Upper lobe of left lung (tissue), 6 donors: ENCODE measurements around the gene MAN1C1. TPM values are rescaled to one million over a fixed set of nuclear protein-coding genes. Genes with fewer than 3 reads are reported as not detected.

Experiments
- ATAC-seq, 2 donors: fragments of 200-7000 bp; cut with Tn5 transposase; one replicate each; pipeline ENCODE4 v1.9.1; 2022; ENCODE audit warnings: mild to moderate bottlenecking in 2 of 2, moderate library complexity in 2 of 2; ENCODE audit not compliant: low FRiP score in 2 of 2
- DNase-seq, 2 donors: peaks; one replicate each; pipeline ENCODE4 v3.0.0-alpha.2; 2019 to 2020
- H3K27ac ChIP-seq, 4 donors: fragments of 200-600 bp; sonication (generic); one replicate each; pipeline ENCODE4 v1.5.1; 2016 to 2019
- H3K27me3 ChIP-seq, 4 donors: fragments of 200-600 bp; sonication (generic); one replicate each; pipeline ENCODE4 v1.5.1; 2017 to 2019
- H3K36me3 ChIP-seq, 4 donors: fragments of 200-600 bp; sonication (generic); one replicate each; pipeline ENCODE4 v1.5.1; 2016 to 2019
- H3K4me1 ChIP-seq, 4 donors: fragments of 200-600 bp; sonication (generic); one replicate each; pipeline ENCODE4 v1.5.1; 2018 to 2019
- H3K4me3 ChIP-seq, 4 donors: fragments of 200-600 bp; sonication (generic); one replicate each; pipeline ENCODE4 v1.5.1; 2017 to 2019; ENCODE audit warnings: mild to moderate bottlenecking in 2 of 4, moderate library complexity in 1 of 4
- H3K9me3 ChIP-seq, 4 donors: fragments of 200-600 bp; sonication (generic); one replicate each; pipeline ENCODE4 v1.5.1; 2018 to 2019
- CTCF ChIP-seq, 6 experiments: fragments of 450-650 bp in 4 of 6; fragments of 200-600 bp in 2 of 6; sonication (generic) in 2 of 6; IDR thresholded peaks; one replicate each; pipeline ENCODE4 v1.5.1; 2016 to 2019; ENCODE audit warnings: antibody characterized with exemption in 6 of 6
- EP300 ChIP-seq, 4 donors: sonication (generic); formaldehyde crosslinking; IDR thresholded peaks; one replicate each; pipeline ENCODE4 v1.5.1; 2017; ENCODE audit warnings: antibody characterized with exemption in 4 of 4, control low read depth in 2 of 4
- POLR2A ChIP-seq, 4 donors: fragments of 450-650 bp; IDR thresholded peaks; one replicate each; pipeline ENCODE4 v1.5.1; 2016 to 2017; ENCODE audit warnings: antibody characterized with exemption in 4 of 4, mild to moderate bottlenecking in 2 of 4
- POLR2AphosphoS5 ChIP-seq, 2 donors: sonication (generic); formaldehyde crosslinking; IDR thresholded peaks; one replicate each; pipeline ENCODE4 v1.5.1; 2017; ENCODE audit warnings: antibody characterized with exemption in 2 of 2
- WGBS, 2 donors: methylation state at CpG; one replicate each; pipeline ENCODE4 v1.1.5; 2017 to 2018; 5-methylcytosine and 5-hydroxymethylcytosine counted together
- total RNA-seq, 6 donors: library from RNA; depleted of rRNA in 4 of 6; stranded (reverse); fragments of >200 nt in 4 of 6; gene quantifications; one replicate each; pipeline versions ENCODE4 v1.1.0 to v1.2.1, GENCODE V29; 2016 to 2021
- donor health status: DM: no; HTN: no; CAD: no; lungs with moderate emphysema.
- donor health status: DM: no; HTN: yes; CAD: no; lungs with severe emphysema.

MAN1C1 gene
- total RNA-seq, 6 donors from 2014 or later: 5.3 to 32.5 (median 16.2) TPM

GRCh38 chr1:25795211-25795610 lies 178.6 kb downstream of the MAN1C1 start:
- no peak for TF ChIP-seq POLR2A (IDR thresholded peaks at IDR 0.05)
- TF ChIP-seq POLR2AphosphoS5 (IDR thresholded peaks at IDR 0.05): no peak
- no peak for TF ChIP-seq CTCF (IDR thresholded peaks at IDR 0.05)
- TF ChIP-seq EP300 (IDR thresholded peaks at IDR 0.05): no peak
- WGBS, 2 donors: 90 to 92% methylated on average over 2 of the region's 2 CpGs
- ATAC-seq: no peak
- Histone ChIP-seq H3K4me1 (peaks cover 13 to 41% (median 27%) of the 10 kb centered on the region in 4 donors), H3K27me3 (no peaks in the 10 kb centered on the region), H3K9me3 (no peaks in the 10 kb centered on the region), H3K4me3 (no peak overlapping the region), H3K36me3 (no peaks in the 10 kb centered on the region), H3K27ac (no peak overlapping the region)
- no peak for DNase-seq

GRCh38 chr1:25795946-25796810 lies 179.6 kb downstream of the MAN1C1 start:
- Histone ChIP-seq H3K27me3 (no peaks in the 10 kb centered on the region), H3K4me3 (peak overlapping the region in 2 of 4 donors; percentile 1 to 5), H3K27ac (peak overlapping the region; percentile 14 to 73 (median 41)), H3K36me3 (no peaks in the 10 kb centered on the region), H3K4me1 (peaks cover 20 to 48% (median 33%) of the 10 kb centered on the region in 4 donors), H3K9me3 (no peaks in the 10 kb centered on the region)
- no peak for TF ChIP-seq POLR2AphosphoS5 (IDR thresholded peaks at IDR 0.05)
- TF ChIP-seq POLR2A (IDR thresholded peaks at IDR 0.05): peak in 1 of 4 donors; percentile 22
- DNase-seq (peak in 1 of 2 donors; percentile 86), ATAC-seq (peak in 1 of 2 donors; percentile 66)
- 62 to 63% methylated on average over 22 of the region's 22 CpGs for WGBS, 2 donors

- H3K4me1 ChIP-seq: peaks cover 21 to 56% (median 39%) of the 10 kb centered on the region in 4 donors
- H3K36me3 ChIP-seq: no peaks in the 10 kb centered on the region
- TF ChIP-seq CTCF (IDR thresholded peaks at IDR 0.05) (peak; percentile 70 to 88 (median 78)), POLR2AphosphoS5 (IDR thresholded peaks at IDR 0.05) (no peak), EP300 (IDR thresholded peaks at IDR 0.05) (no peak)
- 2 to 6% methylated on average over 16 to 19 of the region's 19 CpGs for WGBS, 2 donors
- peak; percentile 33 to 80 for DNase-seq
- peak; percentile 50 to 80 for ATAC-seq
- no peaks in the 10 kb centered on the region for H3K27me3 ChIP-seq
- H3K4me3 ChIP-seq: peak overlapping the region in 2 of 4 donors; percentile 1 to 5
- no peaks in the 10 kb centered on the region for H3K9me3 ChIP-seq
- peak overlapping the region; percentile 14 to 73 (median 41) for H3K27ac ChIP-seq
These were observed 180.3 kb downstream of the MAN1C1 start for GRCh38 chr1:25796811-25797458.

- no peaks in the 10 kb centered on the region for H3K27me3 ChIP-seq
- no peak for TF ChIP-seq POLR2AphosphoS5 (IDR thresholded peaks at IDR 0.05)
- peak; percentile 33 to 53 (median 50) for TF ChIP-seq CTCF (IDR thresholded peaks at IDR 0.05)
- ATAC-seq (peak in 1 of 2 donors; percentile 9), DNase-seq (peak in 1 of 2 donors; percentile 52)
- no peak overlapping the region for H3K4me3 ChIP-seq
- no peaks in the 10 kb centered on the region for H3K9me3 ChIP-seq
- H3K4me1 ChIP-seq: peaks cover 29 to 66% (median 49%) of the 10 kb centered on the region in 4 donors
- WGBS, 2 donors: 80 to 91% methylated on average over 5 to 8 of the region's 8 CpGs
- H3K36me3 ChIP-seq: no peaks in the 10 kb centered on the region
- H3K27ac ChIP-seq: peak overlapping the region in 2 of 4 donors; percentile 56 to 90
These were observed 181.3 kb downstream of the MAN1C1 start for GRCh38 chr1:25797939-25798338.

GRCh38 chr1:25798666-25799351 lies 182.2 kb downstream of the MAN1C1 start:
- Histone ChIP-seq H3K4me3 (no peak overlapping the region), H3K27me3 (no peaks in the 10 kb centered on the region), H3K27ac (peak overlapping the region in 3 of 4 donors; percentile 87 to 90 (median 88)), H3K36me3 (no peaks in the 10 kb centered on the region), H3K4me1 (peaks cover 37 to 72% (median 55%) of the 10 kb centered on the region in 4 donors), H3K9me3 (no peaks in the 10 kb centered on the region)
- DNase-seq (no peak), ATAC-seq (no peak)
- 85% methylated on average over 2 to 8 of the region's 8 CpGs for WGBS, 2 donors
- no peak for TF ChIP-seq EP300 (IDR thresholded peaks at IDR 0.05)
- no peak for TF ChIP-seq POLR2A (IDR thresholded peaks at IDR 0.05)
- no peak for TF ChIP-seq POLR2AphosphoS5 (IDR thresholded peaks at IDR 0.05)
- no peak for TF ChIP-seq CTCF (IDR thresholded peaks at IDR 0.05)
